GM18511 (cell line): Measurements from ENCODE around the gene FRAS1.
"Not testable (repeated sequence)": the region's sequence is repeated elsewhere in the genome, so short reads cannot be mapped to it uniquely, and the experiment has no call there.

Experiments
- ATAC-seq: cut with Tn5 transposase; IDR thresholded peaks from one replicate; pipeline ENCODE4 v1.9.1; 2021; ENCODE audit warnings: mild to moderate bottlenecking, moderate library complexity; ENCODE audit not compliant: unreplicated experiment

Gene FRAS1

GRCh38 chr4:78423790-78424189 lies 366.7 kb downstream of the FRAS1 start:
- no peak for ATAC-seq

- ATAC-seq: no peak
Observed at GRCh38 chr4:78424461-78424860, 367.3 kb downstream of the FRAS1 start.

GRCh38 chr4:78426972-78427371 lies 369.8 kb downstream of the FRAS1 start:
- peak; percentile 65 for ATAC-seq

- no peak for ATAC-seq
Observed at GRCh38 chr4:78428996-78429395, 371.9 kb downstream of the FRAS1 start.

- ATAC-seq: no peak
Observed at GRCh38 chr4:78432896-78433295, 375.8 kb downstream of the FRAS1 start.

- no peak for ATAC-seq
Observed at GRCh38 chr4:78437608-78438088, 380.5 kb downstream of the FRAS1 start.

GRCh38 chr4:78439328-78439727 lies 382.2 kb downstream of the FRAS1 start:
- ATAC-seq: no peak

GRCh38 chr4:78441756-78442155 lies 384.6 kb downstream of the FRAS1 start:
- ATAC-seq: no peak

GRCh38 chr4:78446619-78447018 lies 389.5 kb downstream of the FRAS1 start:
- no peak for ATAC-seq

- ATAC-seq: no peak
Observed at GRCh38 chr4:78451407-78451806, 394.3 kb downstream of the FRAS1 start.

GRCh38 chr4:78454016-78454415 lies 396.9 kb downstream of the FRAS1 start:
- ATAC-seq: no peak

- no peak for ATAC-seq
Observed at GRCh38 chr4:78457751-78458150, 400.6 kb downstream of the FRAS1 start.

- no peak for ATAC-seq
Observed at GRCh38 chr4:78459327-78459726, 402.2 kb downstream of the FRAS1 start.

GRCh38 chr4:78460368-78460767 lies 403.2 kb downstream of the FRAS1 start:
- ATAC-seq: no peak

- ATAC-seq: no peak
Observed at GRCh38 chr4:78464265-78464664, 407.1 kb downstream of the FRAS1 start.

- ATAC-seq: not testable (repeated sequence)
Observed at GRCh38 chr4:78467223-78467622, 410.1 kb downstream of the FRAS1 start.

GRCh38 chr4:78468272-78468671 lies 411.1 kb downstream of the FRAS1 start:
- no peak for ATAC-seq

- no peak for ATAC-seq
Observed at GRCh38 chr4:78476108-78476704, 419.1 kb downstream of the FRAS1 start.

GRCh38 chr4:78477276-78477675 lies 420.2 kb downstream of the FRAS1 start:
- no peak for ATAC-seq

GRCh38 chr4:78478523-78478922 lies 421.4 kb downstream of the FRAS1 start:
- no peak for ATAC-seq

GRCh38 chr4:78480286-78480685 lies 423.2 kb downstream of the FRAS1 start:
- ATAC-seq: no peak

GRCh38 chr4:78481180-78481579 lies 424.1 kb downstream of the FRAS1 start:
- ATAC-seq: no peak

- ATAC-seq: no peak
Observed at GRCh38 chr4:78482281-78482680, 425.2 kb downstream of the FRAS1 start.
